ENCODE measurements around the gene CHCHD1.

- TF ChIP-seq, protein P1, sequence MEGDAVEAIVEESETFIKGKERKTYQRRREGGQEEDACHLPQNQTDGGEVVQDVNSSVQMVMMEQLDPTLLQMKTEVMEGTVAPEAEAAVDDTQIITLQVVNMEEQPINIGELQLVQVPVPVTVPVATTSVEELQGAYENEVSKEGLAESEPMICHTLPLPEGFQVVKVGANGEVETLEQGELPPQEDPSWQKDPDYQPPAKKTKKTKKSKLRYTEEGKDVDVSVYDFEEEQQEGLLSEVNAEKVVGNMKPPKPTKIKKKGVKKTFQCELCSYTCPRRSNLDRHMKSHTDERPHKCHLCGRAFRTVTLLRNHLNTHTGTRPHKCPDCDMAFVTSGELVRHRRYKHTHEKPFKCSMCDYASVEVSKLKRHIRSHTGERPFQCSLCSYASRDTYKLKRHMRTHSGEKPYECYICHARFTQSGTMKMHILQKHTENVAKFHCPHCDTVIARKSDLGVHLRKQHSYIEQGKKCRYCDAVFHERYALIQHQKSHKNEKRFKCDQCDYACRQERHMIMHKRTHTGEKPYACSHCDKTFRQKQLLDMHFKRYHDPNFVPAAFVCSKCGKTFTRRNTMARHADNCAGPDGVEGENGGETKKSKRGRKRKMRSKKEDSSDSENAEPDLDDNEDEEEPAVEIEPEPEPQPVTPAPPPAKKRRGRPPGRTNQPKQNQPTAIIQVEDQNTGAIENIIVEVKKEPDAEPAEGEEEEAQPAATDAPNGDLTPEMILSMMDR (conservative IDR thresholded peaks at IDR 0.05): no peak
- TF ChIP-seq EZH2 (IDR thresholded peaks at IDR 0.05; ENCODE audit: low read depth): no peak
Observed at GRCh38 chr10:73815719-73816030, 33.8 kb downstream of the CHCHD1 start.
